Stimulated activated CD4-positive, alpha-beta T cell treated with anti-CD3 and anti-CD28 coated beads, Interleukin-12 subunit alpha, Interleukin-12 subunit beta, amount 100 ng/mL, for 48 hours (primary cell): Measurements from ENCODE around the gene RERG.

Experiments
- DNase-seq, 3 donors: peaks; one replicate each; pipeline ENCODE4 v3.0.0-alpha.2; 2020; ENCODE audit warnings: low read depth in 2 of 3, low spot score in 1 of 3

Gene RERG

DNA sequence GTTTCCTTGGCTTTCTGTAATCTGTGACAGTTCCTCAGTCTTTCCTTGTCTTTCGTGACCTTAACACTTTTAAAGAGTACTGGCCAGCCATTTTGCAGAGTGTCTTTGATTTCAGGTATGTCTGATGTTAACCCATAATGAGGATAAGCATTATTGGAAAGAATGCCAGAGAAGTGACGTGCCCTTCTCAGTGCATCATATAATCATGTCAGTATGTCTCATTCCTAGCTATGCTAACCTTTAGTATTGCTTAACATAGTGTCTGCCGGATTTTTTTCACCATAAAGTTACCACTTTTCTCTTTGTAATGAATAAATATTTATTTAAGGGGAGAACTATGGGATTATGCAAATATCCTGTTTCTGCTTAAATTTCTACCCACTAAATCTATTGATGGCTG is 28.5 kb downstream of the RERG start:
- no peak for DNase-seq

DNA sequence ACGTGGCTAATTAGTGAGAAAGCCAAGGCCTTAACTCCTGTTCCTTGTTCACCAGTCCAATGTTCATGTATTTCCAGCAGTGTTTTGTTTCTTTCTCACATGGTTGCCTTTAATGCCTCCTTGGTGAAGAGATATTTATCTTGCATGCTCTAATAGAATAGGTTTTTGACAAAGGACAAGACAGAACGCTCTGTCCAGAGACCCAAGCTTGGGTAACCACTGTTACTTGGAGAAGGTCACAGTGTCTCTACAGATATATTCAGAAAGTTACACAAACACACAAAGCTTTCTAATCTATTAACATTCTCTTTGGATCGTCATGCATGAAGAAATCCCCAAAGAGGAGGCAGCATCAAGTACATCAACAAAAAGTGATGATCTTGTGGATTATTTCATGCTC is 33.1 kb downstream of the RERG start:
- DNase-seq, result no peak

DNA sequence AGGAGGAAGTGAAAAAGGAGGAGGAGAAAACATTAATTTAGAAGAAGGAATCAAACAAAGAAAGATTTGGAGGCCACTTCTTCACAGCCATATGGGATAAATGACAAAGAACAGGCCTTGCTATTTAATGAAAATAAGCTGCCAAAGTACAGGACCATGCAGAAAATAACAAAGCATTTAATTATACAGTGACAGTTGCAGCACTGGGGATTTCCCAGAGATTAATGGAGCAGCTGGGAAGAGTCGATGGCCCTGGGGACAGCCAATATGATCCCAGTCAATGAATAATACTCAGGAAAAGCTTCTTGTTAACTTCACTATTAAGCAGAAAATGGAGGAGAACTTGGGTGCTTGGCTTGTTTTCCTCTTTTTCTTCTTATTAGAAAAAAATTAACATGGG is 34.6 kb downstream of the RERG start:
- DNase-seq, result no peak

DNA sequence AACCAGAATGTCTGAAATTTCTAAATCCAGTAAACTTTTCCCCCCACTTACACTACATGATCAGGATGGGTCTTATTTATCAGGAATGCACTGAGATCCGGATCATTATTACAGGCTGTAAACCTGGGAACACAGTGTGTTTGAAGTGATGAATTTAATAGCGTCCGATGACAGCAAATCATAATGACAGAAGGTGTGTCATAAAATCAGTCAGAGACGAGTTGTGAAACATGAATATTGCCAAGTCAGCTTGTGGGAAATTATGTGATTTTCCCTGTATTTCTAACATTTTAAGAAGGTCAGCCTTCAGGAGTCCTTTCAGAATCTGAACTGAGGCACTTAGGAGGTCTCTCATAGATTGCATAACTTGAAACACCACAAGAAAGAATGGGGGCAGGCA is 36.7 kb downstream of the RERG start:
- no peak for DNase-seq

DNA sequence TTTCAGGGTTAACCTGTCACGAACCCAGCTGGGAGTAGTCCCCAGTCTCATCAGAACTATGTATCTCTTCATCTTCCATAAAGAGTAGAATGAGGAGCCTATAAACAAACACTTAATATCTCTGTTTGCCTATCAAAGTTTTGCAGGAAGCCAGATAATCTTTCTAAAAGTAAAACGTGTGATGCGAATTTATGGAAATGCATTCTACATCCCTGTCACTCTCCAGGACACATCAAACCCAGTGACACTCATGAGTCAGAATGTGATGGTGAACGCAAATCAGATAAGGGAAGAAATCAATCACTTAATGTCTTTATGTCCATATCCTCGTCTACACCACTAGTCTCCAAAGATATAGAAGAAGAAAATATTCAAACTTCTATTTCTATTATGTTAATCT is 37.4 kb downstream of the RERG start:
- DNase-seq, result no peak

DNA sequence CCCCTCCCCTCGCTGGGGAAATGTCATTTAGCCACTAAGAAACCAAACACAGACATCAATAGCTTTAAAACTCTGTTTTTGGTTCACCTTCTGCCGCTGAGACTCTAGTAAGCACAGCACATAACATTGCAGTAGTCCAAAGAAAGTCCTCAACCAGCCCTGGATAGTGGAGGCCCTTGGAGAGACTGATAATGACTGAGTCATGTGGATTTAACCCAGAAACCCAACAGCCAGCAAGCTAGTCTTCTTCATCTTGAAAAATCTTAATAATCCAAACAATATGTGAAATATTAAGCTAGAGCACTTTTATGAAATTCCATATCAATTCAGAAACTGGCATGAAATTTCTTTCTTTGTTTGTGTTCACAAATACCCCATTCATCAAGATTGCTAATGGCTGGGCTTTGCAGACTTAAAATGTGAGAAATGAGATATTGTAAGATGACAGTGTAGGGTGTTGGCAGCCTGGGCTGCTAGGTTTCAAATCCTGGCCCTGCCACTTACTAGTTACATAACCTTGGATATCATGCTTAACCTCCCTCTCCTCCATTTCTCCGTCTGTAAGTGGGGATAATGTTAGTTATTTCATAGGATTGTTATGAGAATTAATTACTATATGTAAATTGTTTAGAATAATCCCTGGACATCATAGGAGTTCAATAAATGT is 40.1 kb downstream of the RERG start:
- DNase-seq, result no peak

DNA sequence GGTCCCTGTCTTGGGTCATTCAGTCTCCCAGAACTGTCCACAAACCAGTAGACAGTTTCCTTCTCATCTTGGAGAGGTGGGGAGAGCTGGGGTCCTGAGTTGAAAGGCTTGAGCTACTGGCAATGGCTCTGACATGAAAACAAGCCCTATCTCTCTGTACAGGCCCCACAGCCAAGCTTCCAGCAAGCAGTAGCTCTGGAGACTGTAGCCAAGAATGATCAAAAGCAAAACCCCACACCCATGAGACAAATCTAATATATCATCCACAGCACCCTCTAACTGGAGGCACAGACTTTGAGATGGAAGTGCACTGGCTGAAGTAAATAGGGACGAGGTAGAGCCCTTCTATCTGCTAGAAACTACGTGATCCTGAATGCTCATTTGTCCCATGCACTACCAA is 40.9 kb downstream of the RERG start:
- no peak for DNase-seq

DNA sequence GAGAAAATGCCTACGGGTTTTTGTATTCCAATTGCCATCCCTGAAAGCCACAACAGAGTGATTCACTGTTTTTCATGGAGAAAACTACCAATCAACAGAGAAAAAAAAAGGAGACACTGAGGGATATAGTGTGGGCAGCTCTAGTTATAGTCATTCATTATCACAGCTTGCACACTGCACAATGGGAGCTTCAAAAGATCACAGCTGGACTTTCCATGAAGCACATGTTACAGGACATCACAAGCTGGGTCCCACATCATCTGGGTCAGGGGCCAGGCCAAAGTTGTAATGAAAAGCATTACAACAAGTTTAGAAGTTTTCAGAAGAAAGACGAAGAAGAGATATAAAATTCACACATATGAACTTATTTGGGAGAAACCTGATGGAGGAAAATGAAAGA is 41.5 kb downstream of the RERG start:
- DNase-seq, result no peak

DNA sequence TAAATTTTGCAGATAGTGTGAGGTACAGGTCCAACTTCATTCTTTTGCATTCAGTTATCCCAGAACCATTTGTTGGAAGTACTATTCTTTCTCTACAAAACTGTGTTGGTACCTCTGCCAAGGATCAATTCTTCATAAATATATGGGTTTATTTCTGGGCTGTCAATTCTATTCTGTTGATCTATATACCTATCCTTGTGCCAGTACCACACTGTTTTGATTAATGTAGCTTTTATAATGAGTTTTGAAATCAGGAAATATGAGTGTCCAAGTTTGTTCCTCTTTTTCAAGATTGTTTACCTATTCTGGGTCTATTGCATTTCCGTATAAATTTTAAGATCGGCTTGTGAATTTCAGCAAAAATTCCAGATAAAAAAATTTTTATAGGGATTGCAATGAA is 48.1 kb downstream of the RERG start:
- no peak for DNase-seq

DNA sequence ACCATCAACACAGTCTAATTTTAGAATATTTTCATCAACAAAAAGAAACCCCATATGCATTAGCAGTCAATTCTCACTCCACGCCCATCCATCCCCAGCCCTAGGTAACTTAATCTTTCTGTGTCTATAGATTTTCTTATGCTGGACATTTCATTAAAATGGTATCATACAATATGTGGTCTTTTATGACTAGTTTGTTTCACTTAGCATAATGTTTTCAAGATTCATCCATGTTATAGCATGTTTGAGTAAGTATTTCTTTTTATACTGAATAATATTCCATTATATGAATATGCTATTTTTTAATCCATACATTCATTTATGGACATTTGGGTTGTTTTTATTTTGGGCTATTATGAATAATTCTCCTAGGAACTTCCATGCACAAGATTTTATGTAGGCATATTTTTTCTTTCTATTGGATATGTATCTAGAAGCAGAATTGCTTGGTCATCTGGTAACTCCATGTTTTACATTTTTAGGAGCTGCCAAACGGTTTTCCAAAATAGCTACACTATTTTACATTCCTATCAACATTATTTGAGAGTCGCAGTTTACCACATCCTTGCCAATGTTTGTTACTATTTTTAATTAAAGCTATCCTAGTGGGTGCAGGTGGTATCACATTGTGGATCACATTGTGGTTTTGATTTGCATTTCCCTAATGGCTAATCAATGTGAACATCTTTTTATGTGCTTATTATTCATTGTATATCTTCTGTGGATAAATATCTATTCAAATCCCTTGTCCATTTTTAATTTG is 49.0 kb downstream of the RERG start:
- no peak for DNase-seq

DNA sequence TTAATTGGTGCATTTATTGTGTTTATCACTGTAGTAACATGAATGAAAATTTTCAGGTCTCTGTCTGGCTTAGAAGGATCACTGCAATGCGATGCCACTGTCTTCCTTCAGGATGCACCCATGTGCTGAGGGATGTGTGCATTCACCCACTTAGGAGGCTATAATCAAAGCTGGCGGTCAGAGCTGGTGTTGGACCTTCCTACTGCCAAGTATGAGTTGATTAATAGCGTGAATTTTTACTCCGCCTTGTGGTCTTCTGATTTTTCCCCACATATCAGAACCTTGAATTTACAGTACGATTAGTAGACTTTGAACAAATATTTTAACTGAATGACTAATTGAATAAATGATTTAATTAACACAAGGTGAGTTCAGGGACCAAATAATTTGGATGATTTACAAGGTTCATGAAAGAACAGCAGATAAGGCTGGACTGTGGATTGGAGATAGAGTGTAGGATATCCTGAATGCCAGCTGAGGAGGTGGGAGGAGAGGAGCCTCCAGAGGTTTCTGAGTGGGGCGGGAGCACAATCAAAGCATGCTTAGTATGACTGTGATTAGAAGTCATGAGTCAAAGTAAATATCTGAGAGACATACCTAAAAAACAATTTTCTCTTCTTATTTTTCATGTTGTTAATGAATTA is 50.1 kb downstream of the RERG start:
- no peak for DNase-seq

DNA sequence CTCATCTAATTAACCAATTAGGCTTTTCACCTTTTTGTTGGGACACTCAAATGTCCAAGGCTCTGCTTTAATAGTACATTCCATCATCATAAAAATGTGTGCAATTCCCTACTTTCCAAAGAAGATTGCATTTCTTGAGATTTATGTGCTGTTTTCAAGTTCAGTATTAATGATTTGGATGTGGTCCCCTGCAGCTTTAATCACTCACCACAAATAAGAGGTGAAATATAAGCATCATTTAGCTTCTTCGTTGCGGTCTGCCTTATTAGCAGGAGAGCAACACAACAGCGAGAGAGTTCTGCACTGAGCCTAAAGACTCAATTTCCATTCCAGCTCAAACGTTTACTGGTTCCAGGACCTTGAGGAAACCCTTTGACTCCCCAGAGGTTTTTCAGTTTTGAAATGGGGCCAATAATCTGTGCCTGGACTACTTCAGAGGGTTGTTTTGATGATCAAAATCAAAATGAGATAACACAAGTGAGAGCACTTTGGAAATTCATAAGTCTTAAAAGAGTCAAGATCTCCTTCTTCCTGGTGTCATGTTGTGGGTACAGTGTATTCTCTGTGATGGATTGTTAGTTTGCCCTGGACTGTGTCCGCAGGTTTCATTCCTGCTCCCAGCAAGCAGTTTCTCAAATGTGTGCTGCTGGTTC is 53.1 kb downstream of the RERG start:
- DNase-seq, result no peak

DNA sequence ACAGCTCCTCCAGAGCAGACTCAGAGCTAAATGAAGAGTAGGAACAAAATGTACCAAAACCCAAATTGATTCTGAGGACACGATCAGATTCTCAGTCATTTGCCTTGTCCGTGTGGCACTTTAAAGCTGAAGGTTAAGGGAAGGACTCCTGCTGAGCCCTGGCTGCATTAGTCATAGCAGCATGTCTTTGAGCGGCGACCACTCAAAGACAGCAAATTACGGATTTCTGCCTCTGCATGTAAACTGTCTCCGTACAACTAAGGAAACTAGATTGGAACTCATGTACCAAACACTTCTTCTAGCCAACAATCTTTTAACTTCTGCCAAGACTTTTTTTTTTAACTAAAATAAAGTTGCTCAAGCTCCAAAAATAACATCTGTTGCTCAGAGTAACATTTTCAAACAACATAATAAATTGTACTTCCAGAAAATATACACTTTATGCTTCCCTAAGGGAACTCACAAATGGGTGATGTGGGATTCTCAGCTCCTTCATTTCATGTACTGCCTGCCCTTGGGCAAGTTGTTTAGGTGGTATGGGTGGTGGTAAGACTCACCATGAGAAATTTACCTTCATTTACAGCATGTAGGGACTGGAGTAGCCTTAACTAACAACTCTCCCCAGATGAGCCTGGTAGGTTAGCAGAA is 56.1 kb downstream of the RERG start:
- no peak for DNase-seq

DNA sequence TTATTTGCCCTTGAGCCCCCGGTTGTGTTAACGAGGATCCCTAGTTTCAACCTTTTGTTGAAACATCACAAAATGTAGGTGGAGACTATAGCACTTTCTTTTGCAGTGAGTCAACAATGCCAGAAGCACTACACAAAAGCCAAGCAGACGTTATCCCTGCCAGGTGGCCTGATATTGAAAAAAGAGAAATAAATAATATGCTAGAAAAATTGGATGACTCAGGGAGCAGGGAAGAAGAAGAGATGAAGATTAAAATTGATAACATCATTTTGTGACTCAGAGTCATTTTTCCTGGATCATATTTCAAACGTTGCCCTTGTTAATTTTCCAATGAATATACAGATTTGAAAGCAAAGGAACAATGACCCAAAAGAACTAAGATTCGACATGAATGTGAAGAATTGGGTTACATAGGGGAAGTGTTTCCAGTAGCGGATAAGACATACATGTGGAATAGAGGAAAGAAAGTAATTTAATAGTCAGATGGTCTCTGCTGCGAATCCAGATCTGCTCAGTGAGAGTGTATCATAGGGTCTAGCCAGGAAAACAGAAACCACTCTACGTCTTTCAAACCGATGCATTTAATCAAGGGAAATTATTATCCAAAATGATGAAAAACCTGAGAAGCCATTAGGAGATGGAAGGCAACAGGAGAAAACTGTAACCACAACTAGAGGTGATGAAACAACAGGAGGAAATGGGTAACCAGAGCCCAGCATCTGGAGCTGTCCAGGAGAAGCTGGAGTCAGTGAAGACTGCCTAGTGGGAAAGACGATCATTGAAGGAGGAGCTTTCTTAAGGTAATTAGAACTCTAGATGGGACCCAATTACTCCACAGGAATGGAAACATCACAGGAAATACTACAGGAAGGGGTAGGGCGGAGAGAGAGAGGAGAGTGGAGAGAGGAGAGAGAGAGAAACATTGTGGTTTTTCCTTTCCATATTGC is 57.9 kb downstream of the RERG start:
- no peak for DNase-seq

DNA sequence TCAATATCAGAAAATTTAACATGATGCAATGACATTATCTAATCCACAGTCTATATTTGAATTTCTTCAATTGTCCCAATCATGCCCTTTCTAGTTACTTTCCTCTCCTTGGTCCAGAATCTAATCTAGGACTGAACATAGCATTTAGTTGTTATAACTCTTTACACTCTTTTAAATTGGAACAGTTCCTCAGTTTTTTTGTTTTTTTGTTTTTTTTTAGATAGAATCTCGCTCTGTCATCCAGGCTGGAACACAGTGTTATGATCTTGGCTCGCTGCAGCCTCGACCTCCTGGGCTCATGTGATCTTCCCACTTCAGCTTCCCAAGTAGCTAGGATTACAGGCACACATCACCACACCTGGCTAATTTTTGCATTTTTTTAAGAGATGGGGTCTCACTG is 63.1 kb downstream of the RERG start:
- DNase-seq, result no peak

DNA sequence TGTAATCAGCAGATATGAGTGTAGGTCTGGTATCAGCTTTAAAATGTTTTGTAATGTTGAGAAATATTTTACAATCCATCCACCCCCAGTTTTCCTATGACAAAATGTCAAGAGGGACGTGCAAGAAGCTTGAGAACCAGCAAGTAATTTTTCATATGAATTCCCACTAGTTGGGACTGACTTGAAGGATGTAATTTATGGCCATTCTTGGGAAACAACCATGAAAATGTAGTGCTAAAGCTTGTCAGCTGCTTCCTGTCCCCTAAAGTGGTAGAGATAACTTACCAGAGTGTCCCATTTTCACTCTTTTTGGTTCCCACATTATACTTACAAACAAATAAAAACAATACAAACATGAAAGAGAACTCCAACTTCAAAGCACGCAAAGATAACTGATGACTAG is 63.9 kb downstream of the RERG start:
- DNase-seq, result no peak

DNA sequence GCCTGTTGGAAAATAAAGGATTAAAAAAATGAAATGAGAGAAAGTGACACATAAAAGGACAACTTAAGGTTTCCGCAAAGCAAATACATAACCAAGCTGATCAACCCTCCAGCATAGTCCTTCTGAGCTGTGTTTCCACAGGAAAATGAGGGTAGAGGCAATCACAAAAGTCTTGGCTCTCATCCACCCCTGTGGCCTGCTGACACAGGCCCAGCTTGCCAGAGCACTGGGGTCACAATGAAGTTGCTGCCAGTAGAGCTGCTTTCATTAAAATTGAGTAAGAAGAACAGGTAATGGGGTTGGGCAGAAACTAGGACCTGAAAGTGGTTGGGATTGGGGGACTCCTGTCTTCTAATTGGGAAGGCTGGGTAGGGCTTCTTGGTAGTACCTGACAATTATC is 65.9 kb downstream of the RERG start:
- no peak for DNase-seq

DNA sequence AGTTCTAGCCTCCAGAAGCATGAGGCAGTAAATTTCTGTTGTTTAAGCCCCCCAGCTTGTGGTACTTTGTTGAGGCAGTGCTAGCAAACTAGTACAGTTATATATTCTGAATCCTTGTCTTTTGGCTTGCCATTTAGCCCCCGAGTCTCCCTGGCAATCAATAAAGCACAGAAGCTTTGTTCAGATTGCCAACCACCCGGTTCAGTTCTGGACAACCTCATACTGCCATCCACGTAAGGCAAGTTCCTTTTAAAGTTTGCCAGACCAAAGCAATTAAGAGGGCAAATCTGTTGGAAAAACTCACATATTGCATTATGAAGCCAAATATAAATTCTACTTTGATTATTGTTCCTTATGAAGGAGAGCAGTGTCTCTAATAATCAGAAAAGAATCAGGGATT is 67.1 kb downstream of the RERG start:
- no peak for DNase-seq

DNA sequence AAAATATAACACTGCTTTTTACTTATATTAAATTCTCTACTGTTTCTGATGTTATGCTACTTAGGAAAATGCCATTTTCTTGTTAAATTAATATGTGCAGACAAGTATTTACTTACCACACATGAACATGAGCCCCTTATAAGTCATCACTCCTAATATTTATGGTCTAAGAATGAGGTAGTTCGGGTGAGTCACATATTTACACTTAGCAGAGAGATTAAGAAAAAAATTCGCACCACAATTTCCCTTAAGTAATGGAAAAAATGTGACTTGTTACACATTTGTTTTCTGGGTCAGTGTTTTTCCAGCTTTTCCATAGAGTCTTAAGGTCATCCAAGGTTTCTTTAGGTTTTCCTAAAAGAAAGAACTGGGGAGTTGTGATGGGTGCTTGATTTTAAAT is 68.3 kb downstream of the RERG start:
- no peak for DNase-seq

DNA sequence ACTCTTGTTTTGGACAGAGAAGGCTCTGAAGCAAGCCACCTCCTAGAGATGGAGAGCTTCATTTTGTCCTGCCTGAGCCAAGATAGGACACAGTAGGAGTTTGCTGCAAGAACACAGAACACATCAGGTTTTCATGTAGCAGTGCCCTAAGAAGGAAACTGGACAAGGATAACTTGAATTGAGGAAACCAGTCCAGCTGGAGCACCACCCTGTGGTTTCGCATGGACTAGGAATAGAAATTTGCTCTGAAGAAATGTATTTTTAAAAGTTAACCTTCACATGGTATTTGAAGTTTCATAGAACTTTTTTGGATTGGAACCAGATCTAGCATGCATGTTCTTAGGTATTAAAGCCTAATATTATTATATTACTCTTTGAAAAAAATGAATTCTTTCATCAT is 68.8 kb downstream of the RERG start:
- DNase-seq, result no peak
